GM11168 (cell line): ENCODE results near the gene SLC9A1.

Experiments used
- in situ Hi-C: fragments of 300-500 bp; cut with MboI; formaldehyde crosslinking; loops from one replicate; pipeline ENCODE4 v1.12.0; 2022; ENCODE audit warnings: low sequenced_read_pairs; ENCODE audit not compliant: unreplicated experiment

Gene SLC9A1

GRCh38 chr1:27108588-27108987, 46.3 kb downstream of the SLC9A1 start:
- in situ Hi-C loops, result no loop called here

- in situ Hi-C loops, result no loop called here
Observed at GRCh38 chr1:27106561-27107323, 48.2 kb downstream of the SLC9A1 start.

DNA sequence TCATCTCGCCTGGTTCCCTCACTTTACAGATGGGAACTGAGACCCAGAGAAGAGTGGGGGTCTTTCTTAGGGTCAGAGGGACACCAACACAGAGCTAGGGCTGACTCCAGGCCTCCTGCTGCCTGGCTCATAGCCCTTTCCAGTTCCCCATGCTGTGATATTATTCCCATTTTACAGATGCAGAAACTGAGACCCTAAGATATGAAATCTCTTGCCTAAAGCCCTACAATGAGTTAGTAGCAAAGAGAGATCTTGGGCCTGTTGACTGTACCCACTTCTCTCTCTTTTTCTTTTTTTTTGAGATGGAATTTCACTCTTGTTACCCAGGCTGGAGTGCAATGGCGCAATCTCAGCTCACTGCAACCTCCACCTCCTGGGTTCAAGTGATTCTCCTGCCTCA, 49.9 kb downstream of the SLC9A1 start:
- in situ Hi-C loops, result no loop called here

- in situ Hi-C loops, result loop anchor here (5.0 kb wide), 1 partner anchor 174 kb away; no protein-coding TSS in a partner anchor
Observed at GRCh38 chr1:27103498-27103897, 51.4 kb downstream of the SLC9A1 start.

- in situ Hi-C loops, result loop anchor here (5.0 kb wide), 1 partner anchor 174 kb away; no protein-coding TSS in a partner anchor
Observed at GRCh38 chr1:27102707-27103468, 52.0 kb downstream of the SLC9A1 start.

- in situ Hi-C loops, result loop anchor here (5.0 kb wide), 1 partner anchor 175 kb away; no protein-coding TSS in a partner anchor
Observed at GRCh38 chr1:27102134-27102706, 52.7 kb downstream of the SLC9A1 start.

DNA sequence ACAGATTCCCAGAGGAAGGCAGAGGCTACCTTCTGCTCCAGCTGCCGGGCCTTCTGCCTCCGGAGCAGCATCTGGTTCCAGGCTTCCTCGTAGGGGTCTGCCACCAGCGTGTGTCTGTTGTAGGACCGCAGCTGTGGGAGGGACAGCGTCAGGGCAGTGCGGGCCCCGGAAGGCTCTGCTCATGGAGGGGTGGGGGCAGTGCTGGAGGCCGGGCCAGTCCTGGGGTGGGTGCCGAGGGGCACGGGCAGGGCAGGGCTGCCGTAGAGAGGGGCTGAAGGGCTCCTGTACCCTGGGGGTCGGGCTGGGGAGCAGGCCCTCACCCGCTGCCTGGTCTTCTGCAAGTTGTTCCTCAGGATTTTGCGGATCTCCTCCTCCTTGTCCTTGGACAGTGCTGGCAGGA, 53.2 kb downstream of the SLC9A1 start:
- in situ Hi-C loops, result loop anchor here (5.0 kb wide), 1 partner anchor 176 kb away; no protein-coding TSS in a partner anchor

DNA sequence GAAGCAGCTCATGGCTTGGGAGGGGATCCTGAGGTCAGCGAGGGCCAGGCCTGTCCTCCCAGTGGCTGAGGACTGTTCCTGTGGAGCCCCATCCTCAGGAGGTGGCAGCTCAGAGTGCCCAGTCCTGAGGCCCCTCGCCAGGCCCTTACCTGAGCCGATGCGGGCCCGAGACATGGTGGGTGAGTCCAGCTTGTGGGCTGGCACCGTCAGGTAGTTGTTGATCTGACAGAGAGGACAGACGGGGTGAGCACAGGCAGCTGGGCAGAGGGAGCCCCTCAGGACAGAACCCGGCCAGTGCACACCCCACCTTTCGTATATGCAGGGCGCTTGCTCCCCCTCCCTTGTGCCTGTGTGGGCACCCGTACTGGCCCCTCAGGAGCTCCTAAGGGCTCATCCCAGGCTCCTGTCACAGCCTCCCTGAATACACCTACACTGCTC, 53.9 kb downstream of the SLC9A1 start:
- in situ Hi-C loops, result loop anchor here (5.0 kb wide), 1 partner anchor 176 kb away; no protein-coding TSS in a partner anchor

GRCh38 chr1:27100335-27101053, 54.4 kb downstream of the SLC9A1 start:
- in situ Hi-C loops, result loop anchor here (5.0 kb wide), 1 partner anchor 177 kb away; no protein-coding TSS in a partner anchor

GRCh38 chr1:27099587-27100334, 55.2 kb downstream of the SLC9A1 start:
- in situ Hi-C loops, result loop anchor here (5.0 kb wide), 1 partner anchor 178 kb away; no protein-coding TSS in a partner anchor

GRCh38 chr1:27099135-27099586, 55.8 kb downstream of the SLC9A1 start:
- in situ Hi-C loops, result no loop called here

DNA sequence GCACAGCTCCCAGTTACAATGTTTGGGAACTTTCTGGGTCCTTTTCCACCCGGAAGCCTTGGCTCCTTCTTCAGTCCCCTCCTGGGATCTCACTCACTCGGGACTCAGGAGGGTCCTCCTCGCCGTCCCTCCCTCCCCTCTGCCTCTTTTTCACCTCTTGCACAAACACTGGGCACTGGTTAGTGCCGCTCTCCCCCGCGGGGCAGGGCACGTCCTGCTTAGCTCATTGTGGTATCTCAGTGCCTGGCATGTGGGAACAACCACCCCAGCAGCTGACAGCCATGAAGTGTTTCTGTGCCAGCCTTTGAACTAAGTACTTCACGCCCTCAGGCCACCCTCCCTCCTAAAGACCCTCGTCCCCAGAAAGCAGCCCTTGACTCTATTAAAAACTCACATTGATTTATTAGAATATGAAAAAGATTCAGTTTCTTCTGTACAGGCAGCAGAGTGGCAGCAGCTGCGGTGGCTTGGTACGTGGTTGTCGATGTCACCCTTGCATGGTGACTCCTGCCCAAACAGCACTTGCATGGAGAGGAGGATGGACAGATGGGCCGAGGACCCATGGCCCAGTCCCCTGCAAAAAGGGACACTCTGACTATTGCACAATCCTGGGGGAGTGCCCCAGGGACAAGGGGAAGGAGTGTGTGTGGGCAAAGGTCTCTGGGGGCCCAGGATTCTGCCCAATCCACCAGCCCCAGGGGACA, 56.3 kb downstream of the SLC9A1 start:
- in situ Hi-C loops, result no loop called here

DNA sequence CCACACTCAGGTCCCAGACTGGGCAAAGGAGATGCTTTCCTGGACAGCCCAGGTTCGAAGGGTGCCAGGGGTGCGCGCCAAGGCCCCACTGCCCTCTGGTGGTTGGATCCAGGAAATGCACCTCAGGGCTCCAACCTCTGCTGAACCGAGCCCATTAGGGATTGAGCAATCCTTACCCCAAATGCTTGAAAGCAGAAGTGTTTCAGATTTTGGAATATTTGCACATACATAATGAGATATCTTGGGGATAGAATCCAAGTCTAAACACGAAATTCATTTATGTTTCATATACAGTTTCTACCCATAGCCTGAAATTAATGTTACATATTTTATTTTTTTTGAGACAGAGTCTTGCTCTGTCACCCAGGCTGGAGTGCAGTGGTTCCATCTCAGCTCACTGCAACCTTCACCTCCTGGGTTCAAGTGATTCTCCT, 57.4 kb downstream of the SLC9A1 start:
- in situ Hi-C loops, result no loop called here

- in situ Hi-C loops, result no loop called here
Observed at GRCh38 chr1:27095576-27095975, 59.3 kb downstream of the SLC9A1 start.

- in situ Hi-C loops, result no loop called here
Observed at GRCh38 chr1:27092888-27093287, 62.0 kb downstream of the SLC9A1 start.

GRCh38 chr1:27090911-27091310, 64.0 kb downstream of the SLC9A1 start:
- in situ Hi-C loops, result no loop called here

- in situ Hi-C loops, result loop anchor here (5.0 kb wide), 1 partner anchor 35 kb away; no protein-coding TSS in a partner anchor
Observed at GRCh38 chr1:27087371-27088220, 67.3 kb downstream of the SLC9A1 start.

- in situ Hi-C loops, result loop anchor here (5.0 kb wide), 1 partner anchor 34 kb away; no protein-coding TSS in a partner anchor
Observed at GRCh38 chr1:27086628-27087027, 68.3 kb downstream of the SLC9A1 start.
